TTC549 (cell line): ENCODE results near the gene NDC1.
"Not testable (repeated sequence)": the region's sequence is repeated elsewhere in the genome, so short reads cannot be mapped to it uniquely, and the experiment has no call there.

Experiments used
- FAIRE-seq: peaks from 2 replicates; lab custom pipeline; 2012; peaks lifted over from hg19 to GRCh38; lab: Jason Lieb, UNC

Gene NDC1

GRCh38 chr1:53822931-53823330 lies 15.2 kb downstream of the NDC1 start:
- FAIRE-seq = no peak

GRCh38 chr1:53821380-53821779 lies 16.7 kb downstream of the NDC1 start:
- no peak for FAIRE-seq

- no peak for FAIRE-seq
These were observed 18.7 kb downstream of the NDC1 start for GRCh38 chr1:53819387-53819786.

- FAIRE-seq = not testable (repeated sequence)
These were observed 21.5 kb downstream of the NDC1 start for GRCh38 chr1:53816584-53816983.

- FAIRE-seq = not testable (repeated sequence)
These were observed 22.6 kb downstream of the NDC1 start for GRCh38 chr1:53815484-53815883.

GRCh38 chr1:53811414-53811851 lies 26.7 kb downstream of the NDC1 start:
- no peak for FAIRE-seq

GRCh38 chr1:53810497-53810896 lies 27.6 kb downstream of the NDC1 start:
- no peak for FAIRE-seq

- FAIRE-seq = no peak
These were observed 28.1 kb downstream of the NDC1 start for GRCh38 chr1:53810007-53810406.

- FAIRE-seq = no peak
These were observed 30.2 kb downstream of the NDC1 start for GRCh38 chr1:53807916-53808315.

- no peak for FAIRE-seq
These were observed 33.1 kb downstream of the NDC1 start for GRCh38 chr1:53804791-53805505.

- FAIRE-seq = no peak
These were observed 33.9 kb downstream of the NDC1 start for GRCh38 chr1:53804181-53804580.

- FAIRE-seq = no peak
These were observed 37.5 kb downstream of the NDC1 start for GRCh38 chr1:53800621-53801020.

GRCh38 chr1:53799141-53799540 lies 39.0 kb downstream of the NDC1 start:
- no peak for FAIRE-seq

- FAIRE-seq = no peak
These were observed 45.3 kb downstream of the NDC1 start for GRCh38 chr1:53792806-53793205.

- no peak for FAIRE-seq
These were observed 50.4 kb downstream of the NDC1 start for GRCh38 chr1:53787655-53788054.

- FAIRE-seq = no peak
These were observed 55.0 kb downstream of the NDC1 start for GRCh38 chr1:53783056-53783455.

- no peak for FAIRE-seq
These were observed 56.4 kb downstream of the NDC1 start for GRCh38 chr1:53781654-53782053.

GRCh38 chr1:53777272-53777671 lies 60.8 kb downstream of the NDC1 start:
- no peak for FAIRE-seq

GRCh38 chr1:53771648-53772047 lies 66.4 kb downstream of the NDC1 start:
- FAIRE-seq = no peak

GRCh38 chr1:53769780-53770179 lies 68.3 kb downstream of the NDC1 start:
- FAIRE-seq = no peak

- no peak for FAIRE-seq
These were observed 68.9 kb downstream of the NDC1 start for GRCh38 chr1:53769184-53769583.

GRCh38 chr1:53766831-53767405 lies 71.2 kb downstream of the NDC1 start:
- no peak for FAIRE-seq

GRCh38 chr1:53766194-53766742 lies 71.8 kb downstream of the NDC1 start:
- FAIRE-seq = no peak

- FAIRE-seq = no peak
These were observed 72.4 kb downstream of the NDC1 start for GRCh38 chr1:53765657-53766056.
